Panc1 (cell line): ENCODE data around the gene CANX.

Experiments used
- POLR2AphosphoS5 ChIP-seq: IDR thresholded peaks from 2 replicates; pipeline ENCODE4 v1.6.1; 2012; ENCODE audit warnings: mild to moderate bottlenecking, low read depth, low read length, moderate library complexity
- SIN3A ChIP-seq: IDR thresholded peaks from 2 replicates; pipeline ENCODE4 v1.6.1; 2012; ENCODE audit warnings: low read depth, mild to moderate bottlenecking, low read length, moderate library complexity, borderline replicate concordance; ENCODE audit not compliant: insufficient read depth
- TCF7L2 ChIP-seq: IDR thresholded peaks from 2 replicates; pipeline ENCODE4 v1.6.1; 2011; ENCODE audit warnings: mild to moderate bottlenecking, low read depth, low read length, inconsistent platforms
- TF ChIP-seq, protein P1 (sequence below): fragments of 450-650 bp; IDR thresholded peaks from 2 replicates; pipeline ENCODE4 v1.5.1; 2017; ENCODE audit warnings: mild to moderate bottlenecking
- TF ChIP-seq, protein P2 (sequence below), 2 experiments: IDR thresholded peaks; 2 replicates each; pipeline ENCODE4 v1.6.1; 2011 to 2012; ENCODE audit warnings: low read depth in 2 of 2, control low read depth in 1 of 2, low read length in 1 of 2, mild to moderate bottlenecking in 1 of 2, moderate library complexity in 1 of 2; ENCODE audit not compliant: insufficient read depth in 1 of 2

DNA sequence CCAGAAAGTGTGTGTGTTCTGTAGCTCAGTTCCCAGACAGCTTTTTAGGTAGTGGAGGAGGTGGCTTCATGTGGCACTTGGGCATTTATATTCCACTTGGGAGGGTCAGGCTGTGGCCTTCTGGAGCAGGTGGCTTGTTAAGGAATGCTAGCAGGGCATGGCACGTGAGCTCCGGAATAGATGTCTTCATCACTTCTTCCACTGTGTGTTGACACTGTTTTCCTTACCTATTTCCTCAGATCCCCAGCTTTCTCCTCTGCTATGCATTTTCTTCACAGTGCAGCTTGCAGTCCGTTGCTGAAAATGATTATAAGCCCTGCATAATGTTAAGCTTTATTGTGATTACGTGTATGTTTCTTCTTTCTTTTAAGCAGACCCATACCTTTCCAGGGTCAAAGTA, 30.5 kb downstream of the CANX start:
- TF ChIP-seq, protein P1, sequence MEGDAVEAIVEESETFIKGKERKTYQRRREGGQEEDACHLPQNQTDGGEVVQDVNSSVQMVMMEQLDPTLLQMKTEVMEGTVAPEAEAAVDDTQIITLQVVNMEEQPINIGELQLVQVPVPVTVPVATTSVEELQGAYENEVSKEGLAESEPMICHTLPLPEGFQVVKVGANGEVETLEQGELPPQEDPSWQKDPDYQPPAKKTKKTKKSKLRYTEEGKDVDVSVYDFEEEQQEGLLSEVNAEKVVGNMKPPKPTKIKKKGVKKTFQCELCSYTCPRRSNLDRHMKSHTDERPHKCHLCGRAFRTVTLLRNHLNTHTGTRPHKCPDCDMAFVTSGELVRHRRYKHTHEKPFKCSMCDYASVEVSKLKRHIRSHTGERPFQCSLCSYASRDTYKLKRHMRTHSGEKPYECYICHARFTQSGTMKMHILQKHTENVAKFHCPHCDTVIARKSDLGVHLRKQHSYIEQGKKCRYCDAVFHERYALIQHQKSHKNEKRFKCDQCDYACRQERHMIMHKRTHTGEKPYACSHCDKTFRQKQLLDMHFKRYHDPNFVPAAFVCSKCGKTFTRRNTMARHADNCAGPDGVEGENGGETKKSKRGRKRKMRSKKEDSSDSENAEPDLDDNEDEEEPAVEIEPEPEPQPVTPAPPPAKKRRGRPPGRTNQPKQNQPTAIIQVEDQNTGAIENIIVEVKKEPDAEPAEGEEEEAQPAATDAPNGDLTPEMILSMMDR: no peak
- TF ChIP-seq POLR2AphosphoS5: no peak
- TF ChIP-seq TCF7L2: no peak
- TF ChIP-seq SIN3A: no peak
- TF ChIP-seq, protein P2, sequence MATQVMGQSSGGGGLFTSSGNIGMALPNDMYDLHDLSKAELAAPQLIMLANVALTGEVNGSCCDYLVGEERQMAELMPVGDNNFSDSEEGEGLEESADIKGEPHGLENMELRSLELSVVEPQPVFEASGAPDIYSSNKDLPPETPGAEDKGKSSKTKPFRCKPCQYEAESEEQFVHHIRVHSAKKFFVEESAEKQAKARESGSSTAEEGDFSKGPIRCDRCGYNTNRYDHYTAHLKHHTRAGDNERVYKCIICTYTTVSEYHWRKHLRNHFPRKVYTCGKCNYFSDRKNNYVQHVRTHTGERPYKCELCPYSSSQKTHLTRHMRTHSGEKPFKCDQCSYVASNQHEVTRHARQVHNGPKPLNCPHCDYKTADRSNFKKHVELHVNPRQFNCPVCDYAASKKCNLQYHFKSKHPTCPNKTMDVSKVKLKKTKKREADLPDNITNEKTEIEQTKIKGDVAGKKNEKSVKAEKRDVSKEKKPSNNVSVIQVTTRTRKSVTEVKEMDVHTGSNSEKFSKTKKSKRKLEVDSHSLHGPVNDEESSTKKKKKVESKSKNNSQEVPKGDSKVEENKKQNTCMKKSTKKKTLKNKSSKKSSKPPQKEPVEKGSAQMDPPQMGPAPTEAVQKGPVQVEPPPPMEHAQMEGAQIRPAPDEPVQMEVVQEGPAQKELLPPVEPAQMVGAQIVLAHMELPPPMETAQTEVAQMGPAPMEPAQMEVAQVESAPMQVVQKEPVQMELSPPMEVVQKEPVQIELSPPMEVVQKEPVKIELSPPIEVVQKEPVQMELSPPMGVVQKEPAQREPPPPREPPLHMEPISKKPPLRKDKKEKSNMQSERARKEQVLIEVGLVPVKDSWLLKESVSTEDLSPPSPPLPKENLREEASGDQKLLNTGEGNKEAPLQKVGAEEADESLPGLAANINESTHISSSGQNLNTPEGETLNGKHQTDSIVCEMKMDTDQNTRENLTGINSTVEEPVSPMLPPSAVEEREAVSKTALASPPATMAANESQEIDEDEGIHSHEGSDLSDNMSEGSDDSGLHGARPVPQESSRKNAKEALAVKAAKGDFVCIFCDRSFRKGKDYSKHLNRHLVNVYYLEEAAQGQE (IDR thresholded peaks at IDR 0.05; ENCODE audit: insufficient read depth in 1 of 2, low read depth in 2 of 2, low read length in 1 of 2): no peak
